K562 (cell line): ENCODE data around the gene CNPY2. TPM values are rescaled to one million over a fixed set of nuclear protein-coding genes. Genes with fewer than 3 reads are reported as not detected.

Experiments
- BRF1 ChIP-seq: IDR thresholded peaks from 3 replicates; pipeline ENCODE4 v1.6.1; 2011; ENCODE audit warnings: borderline replicate concordance, mild to moderate bottlenecking; ENCODE audit not compliant: insufficient read length; ENCODE audit errors: extremely low read depth
- CREM ChIP-seq: IDR thresholded peaks from 2 replicates; pipeline ENCODE4 v1.6.1; 2014; ENCODE audit warnings: antibody characterized with exemption, low read depth
- FUS ChIP-seq: fragments of 200-400 bp; formaldehyde crosslinking; optimal IDR thresholded peaks from 2 replicates; pipeline ENCODE3; 2017; ENCODE audit warnings: low read depth, low read length
- ZNF263 ChIP-seq: sonication (generic); formaldehyde crosslinking; IDR thresholded peaks from 2 replicates; pipeline ENCODE4 v1.8.0; 2022; ENCODE audit warnings: mild to moderate bottlenecking, missing genetic modification reagents, borderline replicate concordance
- polyA plus RNA-seq, 8 experiments: library from polyadenylated mRNA; depleted of rRNA in 4 of 8; stranded (reverse) in 5 of 8; unstranded in 3 of 8; fragments of >200 nt; fragmentation: Nextera tagmentation in 2 of 8; fragmentation: Illumina TruSeq in 1 of 8; extraction: Ambion mirVana in 2 of 8; extraction: Trizol in 1 of 8; gene quantifications; 2 replicates each; pipeline versions ENCODE4 v1.2.1 to v1.2.3, GENCODE V29; 2011 to 2014; ENCODE audit warnings: inconsistent platforms in 1 of 8, missing spikeins in 1 of 8
- total RNA-seq, 7 experiments: library from RNA; depleted of rRNA in 6 of 7; stranded (reverse); fragments of >200 nt in 6 of 7; fragmentation: Illumina TruSeq in 2 of 7; extraction: Trizol in 2 of 7; gene quantifications; 2 replicates each; pipeline versions ENCODE4 v1.2.1 to v1.2.3, GENCODE V29; 2011 to 2021; ENCODE audit warnings: low replicate concordance in 1 of 7
- TF ChIP-seq, protein P1 (sequence below): fragments of 200-800 bp; sonication (Bioruptor generic); IDR thresholded peaks from 2 replicates; pipeline ENCODE4 v1.6.1; 2016; ENCODE audit warnings: missing genetic modification characterization, missing compliant biosample characterization
- TF ChIP-seq, protein P2 (sequence below): fragments of 150-350 bp; IDR thresholded peaks from 2 replicates; pipeline ENCODE4 v1.6.1; 2014; ENCODE audit warnings: low read depth, mild to moderate bottlenecking, low read length, borderline replicate concordance
- TF ChIP-seq, protein P3 (sequence below): fragments of 250-450 bp; sonication (Bioruptor Pico); IDR thresholded peaks from 2 replicates; pipeline ENCODE4 v1.4.0; 2020
- TF ChIP-seq, protein P4 (sequence below), 3 experiments: IDR thresholded peaks in 2 of 3; conservative IDR thresholded peaks in 1 of 3; 2 replicates each; pipeline ENCODE4 v1.5.1; 2011 to 2012; ENCODE audit warnings: low read length in 3 of 3, mild to moderate bottlenecking in 3 of 3, control low read depth in 2 of 3, improper control_type of control experiment in 1 of 3, inconsistent platforms in 1 of 3, low read depth in 1 of 3, mixed read lengths in 1 of 3, moderate library complexity in 1 of 3; ENCODE audit not compliant: insufficient read depth in 2 of 3

CNPY2 gene
- total and polyA plus RNA-seq, 9 of the 15 experiments (the other 6 are each of a cell fraction or from before 2014, with no cell fraction given) = 33.8 to 190 (median 138) TPM

DNA sequence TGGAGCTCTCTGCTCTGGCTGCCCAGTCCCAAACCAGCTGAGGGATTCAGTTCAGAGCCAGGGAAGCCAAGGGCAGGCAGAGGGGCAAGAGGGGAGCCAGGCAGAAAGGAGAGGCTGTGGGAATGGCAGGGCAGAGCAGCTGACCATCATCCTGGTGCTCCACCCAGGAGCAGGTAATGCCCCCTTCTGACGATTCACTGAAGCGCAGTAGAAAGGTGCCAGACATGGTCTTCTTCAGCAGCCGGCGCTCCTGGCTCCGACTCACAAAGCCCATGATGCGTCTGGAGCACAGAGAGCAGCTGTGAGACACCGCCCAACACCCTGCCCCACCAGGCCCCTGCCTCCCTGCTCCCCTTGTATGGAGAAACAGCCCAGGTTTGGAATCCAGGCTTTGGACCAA is 30.9 kb upstream of the CNPY2 start (continued):
- TF ChIP-seq ZNF263 (peak; percentile 64; the same call in 1 of the 2 replicates), CREM (no peak), BRF1 (no peak), FUS (no peak)
- TF ChIP-seq, protein P1, sequence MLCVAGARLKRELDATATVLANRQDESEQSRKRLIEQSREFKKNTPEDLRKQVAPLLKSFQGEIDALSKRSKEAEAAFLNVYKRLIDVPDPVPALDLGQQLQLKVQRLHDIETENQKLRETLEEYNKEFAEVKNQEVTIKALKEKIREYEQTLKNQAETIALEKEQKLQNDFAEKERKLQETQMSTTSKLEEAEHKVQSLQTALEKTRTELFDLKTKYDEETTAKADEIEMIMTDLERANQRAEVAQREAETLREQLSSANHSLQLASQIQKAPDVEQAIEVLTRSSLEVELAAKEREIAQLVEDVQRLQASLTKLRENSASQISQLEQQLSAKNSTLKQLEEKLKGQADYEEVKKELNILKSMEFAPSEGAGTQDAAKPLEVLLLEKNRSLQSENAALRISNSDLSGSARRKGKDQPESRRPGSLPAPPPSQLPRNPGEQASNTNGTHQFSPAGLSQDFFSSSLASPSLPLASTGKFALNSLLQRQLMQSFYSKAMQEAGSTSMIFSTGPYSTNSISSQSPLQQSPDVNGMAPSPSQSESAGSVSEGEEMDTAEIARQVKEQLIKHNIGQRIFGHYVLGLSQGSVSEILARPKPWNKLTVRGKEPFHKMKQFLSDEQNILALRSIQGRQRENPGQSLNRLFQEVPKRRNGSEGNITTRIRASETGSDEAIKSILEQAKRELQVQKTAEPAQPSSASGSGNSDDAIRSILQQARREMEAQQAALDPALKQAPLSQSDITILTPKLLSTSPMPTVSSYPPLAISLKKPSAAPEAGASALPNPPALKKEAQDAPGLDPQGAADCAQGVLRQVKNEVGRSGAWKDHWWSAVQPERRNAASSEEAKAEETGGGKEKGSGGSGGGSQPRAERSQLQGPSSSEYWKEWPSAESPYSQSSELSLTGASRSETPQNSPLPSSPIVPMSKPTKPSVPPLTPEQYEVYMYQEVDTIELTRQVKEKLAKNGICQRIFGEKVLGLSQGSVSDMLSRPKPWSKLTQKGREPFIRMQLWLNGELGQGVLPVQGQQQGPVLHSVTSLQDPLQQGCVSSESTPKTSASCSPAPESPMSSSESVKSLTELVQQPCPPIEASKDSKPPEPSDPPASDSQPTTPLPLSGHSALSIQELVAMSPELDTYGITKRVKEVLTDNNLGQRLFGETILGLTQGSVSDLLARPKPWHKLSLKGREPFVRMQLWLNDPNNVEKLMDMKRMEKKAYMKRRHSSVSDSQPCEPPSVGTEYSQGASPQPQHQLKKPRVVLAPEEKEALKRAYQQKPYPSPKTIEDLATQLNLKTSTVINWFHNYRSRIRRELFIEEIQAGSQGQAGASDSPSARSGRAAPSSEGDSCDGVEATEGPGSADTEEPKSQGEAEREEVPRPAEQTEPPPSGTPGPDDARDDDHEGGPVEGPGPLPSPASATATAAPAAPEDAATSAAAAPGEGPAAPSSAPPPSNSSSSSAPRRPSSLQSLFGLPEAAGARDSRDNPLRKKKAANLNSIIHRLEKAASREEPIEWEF = no peak
- TF ChIP-seq, protein P2, sequence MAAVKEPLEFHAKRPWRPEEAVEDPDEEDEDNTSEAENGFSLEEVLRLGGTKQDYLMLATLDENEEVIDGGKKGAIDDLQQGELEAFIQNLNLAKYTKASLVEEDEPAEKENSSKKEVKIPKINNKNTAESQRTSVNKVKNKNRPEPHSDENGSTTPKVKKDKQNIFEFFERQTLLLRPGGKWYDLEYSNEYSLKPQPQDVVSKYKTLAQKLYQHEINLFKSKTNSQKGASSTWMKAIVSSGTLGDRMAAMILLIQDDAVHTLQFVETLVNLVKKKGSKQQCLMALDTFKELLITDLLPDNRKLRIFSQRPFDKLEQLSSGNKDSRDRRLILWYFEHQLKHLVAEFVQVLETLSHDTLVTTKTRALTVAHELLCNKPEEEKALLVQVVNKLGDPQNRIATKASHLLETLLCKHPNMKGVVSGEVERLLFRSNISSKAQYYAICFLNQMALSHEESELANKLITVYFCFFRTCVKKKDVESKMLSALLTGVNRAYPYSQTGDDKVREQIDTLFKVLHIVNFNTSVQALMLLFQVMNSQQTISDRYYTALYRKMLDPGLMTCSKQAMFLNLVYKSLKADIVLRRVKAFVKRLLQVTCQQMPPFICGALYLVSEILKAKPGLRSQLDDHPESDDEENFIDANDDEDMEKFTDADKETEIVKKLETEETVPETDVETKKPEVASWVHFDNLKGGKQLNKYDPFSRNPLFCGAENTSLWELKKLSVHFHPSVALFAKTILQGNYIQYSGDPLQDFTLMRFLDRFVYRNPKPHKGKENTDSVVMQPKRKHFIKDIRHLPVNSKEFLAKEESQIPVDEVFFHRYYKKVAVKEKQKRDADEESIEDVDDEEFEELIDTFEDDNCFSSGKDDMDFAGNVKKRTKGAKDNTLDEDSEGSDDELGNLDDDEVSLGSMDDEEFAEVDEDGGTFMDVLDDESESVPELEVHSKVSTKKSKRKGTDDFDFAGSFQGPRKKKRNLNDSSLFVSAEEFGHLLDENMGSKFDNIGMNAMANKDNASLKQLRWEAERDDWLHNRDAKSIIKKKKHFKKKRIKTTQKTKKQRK = no peak
- TF ChIP-seq, protein P3, sequence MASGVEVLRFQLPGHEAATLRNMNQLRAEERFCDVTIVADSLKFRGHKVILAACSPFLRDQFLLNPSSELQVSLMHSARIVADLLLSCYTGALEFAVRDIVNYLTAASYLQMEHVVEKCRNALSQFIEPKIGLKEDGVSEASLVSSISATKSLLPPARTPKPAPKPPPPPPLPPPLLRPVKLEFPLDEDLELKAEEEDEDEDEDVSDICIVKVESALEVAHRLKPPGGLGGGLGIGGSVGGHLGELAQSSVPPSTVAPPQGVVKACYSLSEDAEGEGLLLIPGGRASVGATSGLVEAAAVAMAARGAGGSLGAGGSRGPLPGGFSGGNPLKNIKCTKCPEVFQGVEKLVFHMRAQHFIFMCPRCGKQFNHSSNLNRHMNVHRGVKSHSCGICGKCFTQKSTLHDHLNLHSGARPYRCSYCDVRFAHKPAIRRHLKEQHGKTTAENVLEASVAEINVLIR (CRISPR knock-in tag) = no peak
- TF ChIP-seq, protein P4, sequence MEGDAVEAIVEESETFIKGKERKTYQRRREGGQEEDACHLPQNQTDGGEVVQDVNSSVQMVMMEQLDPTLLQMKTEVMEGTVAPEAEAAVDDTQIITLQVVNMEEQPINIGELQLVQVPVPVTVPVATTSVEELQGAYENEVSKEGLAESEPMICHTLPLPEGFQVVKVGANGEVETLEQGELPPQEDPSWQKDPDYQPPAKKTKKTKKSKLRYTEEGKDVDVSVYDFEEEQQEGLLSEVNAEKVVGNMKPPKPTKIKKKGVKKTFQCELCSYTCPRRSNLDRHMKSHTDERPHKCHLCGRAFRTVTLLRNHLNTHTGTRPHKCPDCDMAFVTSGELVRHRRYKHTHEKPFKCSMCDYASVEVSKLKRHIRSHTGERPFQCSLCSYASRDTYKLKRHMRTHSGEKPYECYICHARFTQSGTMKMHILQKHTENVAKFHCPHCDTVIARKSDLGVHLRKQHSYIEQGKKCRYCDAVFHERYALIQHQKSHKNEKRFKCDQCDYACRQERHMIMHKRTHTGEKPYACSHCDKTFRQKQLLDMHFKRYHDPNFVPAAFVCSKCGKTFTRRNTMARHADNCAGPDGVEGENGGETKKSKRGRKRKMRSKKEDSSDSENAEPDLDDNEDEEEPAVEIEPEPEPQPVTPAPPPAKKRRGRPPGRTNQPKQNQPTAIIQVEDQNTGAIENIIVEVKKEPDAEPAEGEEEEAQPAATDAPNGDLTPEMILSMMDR (IDR thresholded peaks at IDR 0.05 in 2 of 3, conservative IDR thresholded peaks at IDR 0.05 in 1 of 3; ENCODE audit: insufficient read depth in 2 of 3, low read depth in 1 of 3, low read length in 3 of 3) = peak; percentile 44 to 58 (median 46)
